ENCODE measurements around the gene DUXA. TPM values are rescaled to one million over a fixed set of nuclear protein-coding genes. Genes with fewer than 3 reads are reported as not detected.
"Not testable (repeated sequence)": the region's sequence is repeated elsewhere in the genome, so short reads cannot be mapped to it uniquely, and the experiment has no call there.

DUXA gene
- total RNA-seq, 1 experiment from 2014 or later, result not detected

GRCh38 chr19:57127403-57127802 lies 39.9 kb downstream of the DUXA start:
- not testable (repeated sequence) for H3K27me3 ChIP-seq (ENCODE audit: control insufficient read depth, insufficient read depth, low read length); H3K36me3 ChIP-seq (replicated peaks; ENCODE audit: control insufficient read depth, insufficient read depth, low read length); H3K4me3 ChIP-seq (ENCODE audit: insufficient read depth, low read depth, low read length); DNase-seq

GRCh38 chr19:57123882-57124281 lies 43.4 kb downstream of the DUXA start:
- Histone ChIP-seq H3K27me3 (ENCODE audit: control insufficient read depth, insufficient read depth, low read length) (no peaks in the 10 kb centered on the region), H3K36me3 (replicated peaks; ENCODE audit: control insufficient read depth, insufficient read depth, low read length) (no peaks in the 10 kb centered on the region)
- no peak for DNase-seq

GRCh38 chr19:57118848-57119247 lies 48.4 kb downstream of the DUXA start:
- no peak for DNase-seq
- Histone ChIP-seq H3K4me3 (ENCODE audit: insufficient read depth, low read depth, low read length) (no peak overlapping the region), H3K36me3 (replicated peaks; ENCODE audit: control insufficient read depth, insufficient read depth, low read length) (no peaks in the 10 kb centered on the region), H3K27me3 (ENCODE audit: control insufficient read depth, insufficient read depth, low read length) (no peaks in the 10 kb centered on the region)

More at GRCh38 chr19:57123882-57124281, 43.4 kb downstream of the DUXA start:
- no peak overlapping the region for H3K4me3 ChIP-seq (ENCODE audit: insufficient read depth, low read depth, low read length)

DNA sequence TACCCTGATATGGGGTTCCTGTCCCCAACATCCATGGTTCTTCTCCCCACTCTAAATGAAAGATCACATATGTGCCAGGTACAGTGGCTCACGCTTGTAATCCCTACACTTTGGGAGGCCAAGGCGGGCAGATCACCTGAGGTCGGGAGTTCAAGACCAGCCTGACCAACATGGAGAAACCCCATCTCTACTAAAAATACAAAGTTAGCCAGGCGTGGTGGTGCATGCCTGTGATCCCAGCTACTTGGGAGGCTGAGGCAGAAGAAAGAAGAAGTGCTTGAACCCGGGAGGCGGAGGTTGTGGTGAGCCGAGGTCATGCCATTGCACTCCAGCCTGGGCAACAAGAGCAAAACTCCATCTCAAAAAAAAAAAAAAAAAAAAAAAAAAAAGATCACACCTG lies 53.8 kb downstream of the DUXA start:
- DNase-seq; H3K27me3 ChIP-seq (ENCODE audit: control insufficient read depth, insufficient read depth, low read length); H3K4me3 ChIP-seq (ENCODE audit: insufficient read depth, low read depth, low read length); H3K36me3 ChIP-seq (replicated peaks; ENCODE audit: control insufficient read depth, insufficient read depth, low read length): not testable (repeated sequence)

GRCh38 chr19:57111329-57111644 lies 56.0 kb downstream of the DUXA start:
- H3K27me3 ChIP-seq (ENCODE audit: control insufficient read depth, insufficient read depth, low read length), result no peaks in the 10 kb centered on the region
- no peaks in the 10 kb centered on the region for H3K36me3 ChIP-seq (replicated peaks; ENCODE audit: control insufficient read depth, insufficient read depth, low read length)
- no peak overlapping the region for H3K4me3 ChIP-seq (ENCODE audit: insufficient read depth, low read depth, low read length)
- DNase-seq, result no peak

DNA sequence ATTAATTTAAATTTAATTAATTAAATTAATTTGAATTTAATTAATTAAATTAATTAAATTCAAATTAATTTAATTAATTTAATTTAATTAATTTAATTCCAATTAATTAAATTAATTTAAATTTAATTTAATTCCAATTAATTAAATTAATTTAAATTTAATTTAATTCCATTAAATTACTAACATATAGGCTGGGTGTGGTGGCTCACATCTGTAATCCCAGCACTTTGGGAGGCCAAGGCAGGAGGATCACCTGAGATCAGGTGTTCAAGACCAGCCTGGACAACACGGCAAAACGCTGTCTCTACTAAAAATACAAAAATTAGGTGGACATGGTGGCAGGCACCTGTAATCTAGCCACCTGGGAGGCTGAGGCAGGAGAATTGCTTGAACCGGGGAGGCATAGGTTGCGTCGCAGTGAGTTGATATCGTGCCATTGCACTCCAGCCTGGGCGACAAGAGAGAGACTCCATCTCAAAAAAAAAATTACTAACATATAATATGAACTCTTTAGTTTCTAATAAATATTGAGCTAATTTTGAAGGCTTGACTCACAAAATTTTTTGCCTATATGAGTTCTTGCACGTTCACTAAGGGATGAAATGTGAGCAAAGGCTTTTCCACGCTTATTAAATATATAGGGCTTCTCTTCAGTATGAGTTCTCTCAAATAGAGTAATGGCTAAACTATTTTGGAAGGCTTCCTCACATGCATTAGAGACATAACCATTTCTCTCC lies 56.5 kb downstream of the DUXA start:
- H3K27me3 ChIP-seq (ENCODE audit: control insufficient read depth, insufficient read depth, low read length), result no peaks in the 10 kb centered on the region
- H3K36me3 ChIP-seq (replicated peaks; ENCODE audit: control insufficient read depth, insufficient read depth, low read length), result no peaks in the 10 kb centered on the region
- H3K4me3 ChIP-seq (ENCODE audit: insufficient read depth, low read depth, low read length), result no peak overlapping the region
- DNase-seq, result no peak

- no peak for DNase-seq
- H3K4me3 ChIP-seq (ENCODE audit: insufficient read depth, low read depth, low read length), result no peak overlapping the region
- no peaks in the 10 kb centered on the region for H3K36me3 ChIP-seq (replicated peaks; ENCODE audit: control insufficient read depth, insufficient read depth, low read length)
- no peaks in the 10 kb centered on the region for H3K27me3 ChIP-seq (ENCODE audit: control insufficient read depth, insufficient read depth, low read length)
Observed at GRCh38 chr19:57106722-57107235, 60.5 kb downstream of the DUXA start.

DNA sequence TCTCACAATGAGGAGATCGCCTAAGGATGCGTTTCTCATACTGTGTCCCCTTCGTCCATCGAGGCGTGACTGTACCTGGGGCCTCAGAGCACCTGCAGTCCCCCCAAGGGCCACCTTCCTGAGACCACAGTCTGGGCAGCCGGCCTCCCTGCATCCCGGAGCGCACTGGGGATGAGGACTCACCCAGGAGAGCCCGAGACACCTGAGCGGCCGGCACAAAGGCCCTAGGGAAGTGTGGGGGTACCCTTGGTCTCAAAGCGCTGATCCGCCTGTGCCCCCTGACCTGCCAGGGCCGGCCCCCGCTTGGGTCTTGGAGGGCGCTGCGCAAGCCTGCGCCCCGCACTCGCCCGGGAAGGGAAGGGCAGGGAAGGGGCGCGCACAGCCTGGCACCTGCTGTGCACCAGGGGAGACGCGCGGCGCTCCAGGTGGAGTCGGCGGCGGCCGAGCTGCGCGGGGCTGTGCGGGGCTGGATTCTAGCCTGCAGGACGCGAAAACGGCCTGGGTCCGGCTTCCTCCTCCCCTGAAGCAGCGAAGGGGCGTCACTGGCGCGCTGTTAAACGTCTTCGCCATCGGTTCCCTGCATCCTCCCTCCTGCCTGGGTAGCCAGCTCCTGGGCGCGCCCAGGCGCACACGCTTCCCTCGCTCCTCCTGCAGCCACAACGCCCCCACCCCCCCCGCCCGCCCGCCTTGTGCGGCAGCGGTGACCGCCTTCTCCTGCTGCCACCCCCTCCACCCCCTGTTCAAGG lies 61.1 kb downstream of the DUXA start:
- Histone ChIP-seq H3K36me3 (replicated peaks; ENCODE audit: control insufficient read depth, insufficient read depth, low read length) (no peaks in the 10 kb centered on the region), H3K4me3 (ENCODE audit: insufficient read depth, low read depth, low read length) (no peak overlapping the region)
- DNase-seq, result no peak

More for the DNA sequence above, 61.1 kb downstream of the DUXA start:
- H3K27me3 ChIP-seq (ENCODE audit: control insufficient read depth, insufficient read depth, low read length), result no peaks in the 10 kb centered on the region

Other genes with a start within 250 kb of the DUXA start
- gene USP29, start 47.5 kb downstream of the DUXA start, total RNA-seq (2014; rRNA removed; shearing (Covaris generic)), result not detected in 2 replicates
- gene ZIM3, start 22.3 kb downstream of the DUXA start, total RNA-seq (2014; rRNA removed; shearing (Covaris generic)), result not detected in 2 replicates
- gene ZNF264, start 24.0 kb upstream of the DUXA start, total RNA-seq (2014; rRNA removed; shearing (Covaris generic)), result 13.9 and 18.8 TPM in 2 replicates
- gene AURKC, start 63.5 kb upstream of the DUXA start, total RNA-seq (2014; rRNA removed; shearing (Covaris generic)), result 8.5 and 16.3 TPM in 2 replicates
- gene ZNF805, start 73.1 kb upstream of the DUXA start, total RNA-seq (2014; rRNA removed; shearing (Covaris generic)), result 13.1 and 15.1 TPM in 2 replicates
- gene ZNF460, start 113.0 kb upstream of the DUXA start, total RNA-seq (2014; rRNA removed; shearing (Covaris generic)), result 23.7 and 29.7 TPM in 2 replicates
- 12.7 and 16.4 TPM in 2 replicates for gene ZNF543, start 153.0 kb upstream of the DUXA start, total RNA-seq (2014; rRNA removed; shearing (Covaris generic))
- 10.6 and 12.5 TPM in 2 replicates for gene ZNF304, start 183.8 kb upstream of the DUXA start, total RNA-seq (2014; rRNA removed; shearing (Covaris generic))
- gene TRAPPC2B, start 196.1 kb upstream of the DUXA start, total RNA-seq (2014; rRNA removed; shearing (Covaris generic)), result 10.1 and 10.4 TPM in 2 replicates
- 1.7 and 1.8 TPM in 2 replicates for gene ZNF547, start 196.1 kb upstream of the DUXA start, total RNA-seq (2014; rRNA removed; shearing (Covaris generic))
- 9.1 and 17.1 TPM in 2 replicates for gene ZNF548, start 222.4 kb upstream of the DUXA start, total RNA-seq (2014; rRNA removed; shearing (Covaris generic))
- gene ZNF17, start 243.7 kb upstream of the DUXA start, total RNA-seq (2014; rRNA removed; shearing (Covaris generic)), result 9.5 and 11.9 TPM in 2 replicates

All from H7 (cell line).